HUES48 (cell line): ENCODE measurements around the gene SERINC2.

Experiments used
- H3K27ac ChIP-seq: one replicate; pipeline ENCODE4 v1.7.0; 2013; ENCODE audit warnings: low read depth, low read length, inconsistent platforms
- H3K27me3 ChIP-seq: 2 replicates; pipeline ENCODE4 v1.6.1; 2013; ENCODE audit warnings: mild to moderate bottlenecking, low read length; ENCODE audit not compliant: control insufficient read depth, insufficient read depth
- H3K36me3 ChIP-seq: 2 replicates; pipeline ENCODE4 v1.6.1; 2013; ENCODE audit warnings: low read length; ENCODE audit not compliant: control insufficient read depth, insufficient read depth
- H3K4me1 ChIP-seq: 2 replicates; pipeline ENCODE4 v1.6.1; 2013; ENCODE audit warnings: mild to moderate bottlenecking, low read length; ENCODE audit not compliant: control insufficient read depth, insufficient read depth
- H3K4me3 ChIP-seq: 2 replicates; pipeline ENCODE4 v1.5.1; 2013; ENCODE audit warnings: mild to moderate bottlenecking, low read depth, low read length
- H3K9ac ChIP-seq: 2 replicates; pipeline ENCODE4 v1.6.1; 2013; ENCODE audit warnings: mild to moderate bottlenecking, low read depth, low read length, moderate library complexity
- H3K9me3 ChIP-seq: 2 replicates; pipeline ENCODE4 v1.6.1; 2013; ENCODE audit warnings: low read length; ENCODE audit not compliant: control insufficient read depth, insufficient read depth

The SERINC2 gene

DNA sequence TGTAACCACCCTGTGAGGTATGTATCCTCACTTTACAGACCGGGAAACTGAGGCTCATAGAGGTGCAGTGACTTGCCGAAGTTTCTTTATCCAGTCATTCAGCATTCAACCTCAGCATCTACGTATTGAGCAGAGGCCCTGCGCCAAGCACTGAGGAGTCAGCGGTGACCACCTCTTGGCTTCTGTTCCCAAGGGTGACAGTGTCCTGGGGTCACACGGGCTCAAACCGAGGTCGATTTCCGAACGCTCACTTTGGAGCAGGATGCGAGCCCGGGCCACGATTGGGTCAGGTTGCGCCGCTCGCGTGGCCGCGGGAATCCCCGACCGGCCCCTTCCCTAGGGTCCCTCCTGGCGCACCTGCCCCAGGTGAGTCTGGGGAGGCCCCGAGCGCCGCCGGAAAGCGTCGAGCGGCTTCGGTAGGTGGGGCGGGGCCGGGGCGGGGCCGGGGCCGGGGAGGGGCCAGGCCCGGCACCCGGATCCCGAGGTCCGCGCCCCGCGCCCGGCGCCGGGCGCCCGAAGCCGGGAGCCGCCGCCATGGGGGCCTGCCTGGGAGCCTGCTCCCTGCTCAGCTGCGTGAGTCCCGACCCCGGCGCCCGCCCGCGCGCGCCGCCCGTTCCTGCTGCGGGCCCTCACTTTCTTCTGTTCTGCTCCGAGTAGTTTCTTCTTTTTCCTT lies at the start of gene SERINC2:
TSS of gene SERINC2 (plus strand) at position 482 of the 673 bp plus-strand sequence. CDS start at position 535, 53 bp downstream.
- no peak within 1 kb of the TSS for H3K27ac ChIP-seq
- no peaks in the 10 kb centered on the region for H3K9me3 ChIP-seq
- H3K27me3 ChIP-seq = peaks cover 7% of the 10 kb centered on the region

DNA sequence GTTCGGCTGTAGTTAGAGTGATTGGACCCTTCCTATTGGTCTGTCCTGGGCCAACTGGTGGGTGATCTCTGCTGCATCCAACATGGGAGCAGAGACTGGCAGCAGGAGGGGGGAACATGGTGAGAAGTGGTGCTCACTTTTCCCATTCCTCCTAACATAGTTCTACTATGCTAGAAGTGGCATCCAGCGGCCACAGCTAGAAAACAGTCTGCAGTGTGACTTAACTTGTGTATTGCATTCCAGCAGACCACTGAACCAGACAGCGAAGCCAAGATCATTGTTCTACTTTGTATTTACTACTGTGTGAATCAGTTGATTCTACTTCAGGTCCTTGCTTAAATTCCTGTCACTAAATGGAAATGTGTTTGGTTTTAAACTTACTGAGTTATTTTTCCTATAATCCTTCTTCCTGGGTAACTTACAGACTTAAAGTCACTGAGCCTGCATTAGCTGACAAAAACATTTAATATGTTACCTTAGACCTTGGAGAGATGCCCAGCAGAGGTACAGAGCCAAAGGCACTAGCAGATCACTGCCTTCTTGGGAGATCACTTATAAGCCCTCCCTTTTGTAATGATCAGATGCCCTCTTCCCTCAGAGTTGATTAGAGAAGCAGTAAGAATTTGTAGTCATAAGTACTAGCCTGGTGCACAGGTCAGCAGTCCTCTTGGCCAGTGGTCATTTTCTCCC lies 48.3 kb upstream of the SERINC2 start:
- no peak overlapping the region for H3K4me3 ChIP-seq
- peaks cover 62% of the 10 kb centered on the region for H3K36me3 ChIP-seq

More for the DNA sequence above, at the start of gene SERINC2:
- Histone ChIP-seq H3K36me3 (peaks cover 9% of the 10 kb centered on the region; the same call in 1 of the 2 replicates), H3K9ac (peak within 1 kb of the TSS; percentile 41; the same call in 1 of the 2 replicates), H3K4me1 (peaks cover 12% of the 10 kb centered on the region), H3K4me3 (peak within 1 kb of the TSS; percentile 95)

GRCh38 chr1:31366796-31367195 lies 46.2 kb upstream of the SERINC2 start:
- H3K9me3 ChIP-seq = no peaks in the 10 kb centered on the region
- peaks cover 12% of the 10 kb centered on the region for H3K4me1 ChIP-seq
- peak overlapping the region; percentile 64 for H3K27ac ChIP-seq
- no peak overlapping the region for H3K4me3 ChIP-seq
- peaks cover 57% of the 10 kb centered on the region for H3K36me3 ChIP-seq
- no peaks in the 10 kb centered on the region for H3K27me3 ChIP-seq
- H3K9ac ChIP-seq = no peak overlapping the region

More for the DNA sequence above, 48.3 kb upstream of the SERINC2 start:
- no peaks in the 10 kb centered on the region for H3K27me3 ChIP-seq
- no peaks in the 10 kb centered on the region for H3K9me3 ChIP-seq
- H3K27ac ChIP-seq = no peak overlapping the region
- peaks cover 12% of the 10 kb centered on the region for H3K4me1 ChIP-seq
- H3K9ac ChIP-seq = no peak overlapping the region

DNA sequence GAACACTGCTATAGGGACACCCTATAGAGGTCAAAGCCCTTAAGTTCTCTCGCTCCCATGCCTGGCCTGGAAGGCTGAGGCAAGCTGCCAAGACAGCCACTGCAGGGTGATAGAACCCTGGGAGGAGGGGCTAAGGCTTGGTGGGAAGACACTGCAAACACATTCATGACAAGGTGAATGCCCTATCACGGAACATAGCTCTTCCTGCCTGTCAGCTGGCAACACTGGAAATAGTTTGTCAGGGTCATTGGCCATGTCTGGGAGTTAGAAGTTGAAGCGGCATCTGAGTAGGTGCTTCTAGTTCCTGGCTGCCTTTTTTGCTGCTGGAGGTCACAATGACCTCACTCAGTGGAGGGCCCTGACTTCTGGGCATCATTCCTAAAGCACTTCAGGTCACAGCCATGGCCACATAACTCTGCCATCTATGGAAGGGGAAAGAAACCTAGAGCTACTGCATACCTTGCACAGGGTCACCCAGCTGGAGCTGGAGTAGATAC lies 44.4 kb upstream of the SERINC2 start:
- H3K9ac ChIP-seq = no peak overlapping the region
- H3K4me3 ChIP-seq = no peak overlapping the region
- no peak overlapping the region for H3K27ac ChIP-seq
- peaks cover 26% of the 10 kb centered on the region for H3K4me1 ChIP-seq
- H3K36me3 ChIP-seq = peaks cover 45% of the 10 kb centered on the region
- H3K9me3 ChIP-seq = no peaks in the 10 kb centered on the region
- peaks cover 3% of the 10 kb centered on the region; the same call in 1 of the 2 replicates for H3K27me3 ChIP-seq

DNA sequence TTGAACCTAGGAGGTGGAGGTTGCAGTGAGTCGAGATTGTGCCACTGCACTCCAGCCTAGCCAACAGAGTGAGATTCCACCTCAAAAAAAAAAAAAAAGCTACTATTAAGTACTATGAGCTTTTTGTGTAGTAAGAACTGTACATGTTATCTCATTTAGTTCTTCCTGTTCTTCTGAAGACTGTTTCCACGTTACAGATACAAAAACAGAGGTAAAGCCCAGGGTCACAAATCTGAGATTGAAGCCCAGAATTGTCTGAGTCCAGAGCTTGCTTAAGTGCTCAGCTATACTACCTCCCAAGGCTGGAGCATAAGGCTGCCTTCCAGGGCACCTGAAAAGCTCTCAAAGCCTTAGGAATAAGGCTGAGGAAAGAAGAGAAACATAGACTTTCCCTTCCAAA lies 43.0 kb upstream of the SERINC2 start:
- Histone ChIP-seq H3K4me1 (peaks cover 39% of the 10 kb centered on the region), H3K9me3 (no peaks in the 10 kb centered on the region), H3K4me3 (no peak overlapping the region), H3K27me3 (peaks cover 3% of the 10 kb centered on the region; the same call in 1 of the 2 replicates), H3K36me3 (peaks cover 32% of the 10 kb centered on the region), H3K27ac (no peak overlapping the region), H3K9ac (no peak overlapping the region)

DNA sequence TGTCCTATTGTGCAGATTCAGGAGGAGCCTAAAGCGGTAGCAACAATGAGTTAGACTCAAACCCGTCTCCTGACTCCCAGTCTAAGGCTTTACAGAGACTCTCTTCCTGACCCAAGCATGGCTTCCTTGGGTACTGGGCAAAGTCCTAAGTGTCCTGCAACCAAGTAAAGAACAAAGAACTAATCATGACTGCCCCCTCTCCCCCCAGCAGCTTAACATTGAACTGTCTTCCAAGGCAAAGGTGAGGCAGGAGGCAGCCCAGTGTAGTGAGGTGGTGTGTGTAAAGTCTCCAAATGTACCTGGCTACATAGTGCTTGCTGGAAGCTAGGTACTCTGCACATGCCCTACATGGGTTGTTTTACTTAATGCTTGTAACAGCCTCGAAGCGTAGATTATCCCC lies 42.4 kb upstream of the SERINC2 start:
- no peaks in the 10 kb centered on the region for H3K9me3 ChIP-seq
- no peak overlapping the region for H3K9ac ChIP-seq
- no peak overlapping the region for H3K27ac ChIP-seq
- H3K27me3 ChIP-seq = peaks cover 3% of the 10 kb centered on the region; the same call in 1 of the 2 replicates
- peaks cover 39% of the 10 kb centered on the region for H3K4me1 ChIP-seq
- peaks cover 26% of the 10 kb centered on the region for H3K36me3 ChIP-seq
- no peak overlapping the region for H3K4me3 ChIP-seq

- peaks cover 19% of the 10 kb centered on the region for H3K36me3 ChIP-seq
- H3K9me3 ChIP-seq = no peaks in the 10 kb centered on the region
- H3K27me3 ChIP-seq = peaks cover 3% of the 10 kb centered on the region; the same call in 1 of the 2 replicates
- no peak overlapping the region for H3K9ac ChIP-seq
- peaks cover 40% of the 10 kb centered on the region for H3K4me1 ChIP-seq
- H3K4me3 ChIP-seq = no peak overlapping the region
- no peak overlapping the region for H3K27ac ChIP-seq
Observed at GRCh38 chr1:31371121-31371959, 41.7 kb upstream of the SERINC2 start.

DNA sequence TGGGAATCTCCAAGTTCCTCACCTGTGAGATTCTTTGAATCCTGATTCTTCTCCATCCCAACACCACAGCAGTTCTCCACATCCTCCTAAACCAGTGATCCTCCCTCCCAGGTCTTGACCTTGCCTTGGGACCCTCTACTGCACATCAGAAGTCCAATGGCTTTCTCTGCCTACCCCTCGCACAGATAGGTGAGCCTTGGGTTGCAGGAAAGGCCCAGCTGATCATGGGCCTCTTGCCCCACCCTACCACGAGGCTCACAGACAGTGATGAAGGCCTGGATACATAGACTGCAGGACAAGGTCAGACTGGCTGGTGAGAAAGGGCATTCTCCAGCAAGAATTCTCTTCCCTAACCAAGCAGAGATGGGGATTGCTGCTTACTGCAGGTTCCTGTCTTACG lies 41.0 kb upstream of the SERINC2 start:
- H3K27me3 ChIP-seq = peaks cover 3% of the 10 kb centered on the region; the same call in 1 of the 2 replicates
- peak overlapping the region; percentile 67; the same call in 1 of the 2 replicates for H3K4me3 ChIP-seq
- H3K9me3 ChIP-seq = no peaks in the 10 kb centered on the region
- H3K27ac ChIP-seq = no peak overlapping the region
- peaks cover 16% of the 10 kb centered on the region; the same call in 1 of the 2 replicates for H3K36me3 ChIP-seq
- H3K4me1 ChIP-seq = peaks cover 36% of the 10 kb centered on the region
- H3K9ac ChIP-seq = no peak overlapping the region

GRCh38 chr1:31372751-31373055 lies 40.3 kb upstream of the SERINC2 start:
- H3K27ac ChIP-seq = peak overlapping the region; percentile 95
- peak overlapping the region; percentile 81 for H3K9ac ChIP-seq

DNA sequence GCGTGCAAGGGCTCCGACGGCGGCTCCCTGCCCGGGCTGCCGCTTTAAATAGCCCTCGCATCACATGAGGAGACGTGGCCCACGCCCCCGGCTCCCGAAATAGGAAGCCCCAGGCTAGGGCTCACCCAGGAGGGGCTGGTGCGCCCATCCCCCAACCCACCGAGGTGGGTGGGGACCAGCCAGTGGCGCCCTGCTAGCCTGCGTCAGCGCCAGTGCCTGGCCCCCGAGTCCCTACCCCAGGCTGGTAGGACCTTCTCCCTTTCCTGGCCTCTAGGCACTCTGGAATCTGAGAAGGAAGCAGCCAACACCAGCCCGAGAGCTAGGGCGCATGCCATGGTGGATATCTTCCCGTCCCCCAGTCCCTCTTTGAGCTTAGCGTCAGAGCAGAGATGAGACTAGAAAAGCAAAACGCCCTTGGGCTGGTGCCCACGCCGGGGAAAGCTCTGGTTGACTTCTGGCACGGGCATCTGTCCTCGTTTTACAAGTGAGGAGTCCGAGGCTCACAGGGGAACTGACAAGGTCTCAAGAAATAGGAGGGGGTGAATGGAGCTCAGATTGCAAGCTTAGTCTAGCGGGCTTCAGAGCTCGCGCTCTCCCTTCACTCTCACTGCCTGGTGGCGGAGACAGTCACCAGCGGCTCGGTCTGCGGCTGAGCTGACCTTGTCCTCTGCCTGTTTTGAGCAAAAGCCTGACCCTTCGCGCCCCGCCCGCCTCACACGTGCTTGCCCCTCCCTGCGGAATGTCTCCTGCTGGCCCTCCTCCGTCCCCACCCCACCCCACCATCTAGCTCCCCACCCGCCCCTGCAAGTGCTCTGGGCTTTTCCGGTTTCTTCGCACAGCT lies 39.7 kb upstream of the SERINC2 start, which contains the start of gene FABP3:
TSS of gene FABP3 (minus strand) at position 21 of the 841 bp plus-strand sequence. CDS start 62 bp downstream, outside the sequence.
- no peaks in the 10 kb centered on the region for H3K9me3 ChIP-seq
- peak within 1 kb of the TSS; percentile 67 for H3K4me3 ChIP-seq
- peaks cover 3% of the 10 kb centered on the region; the same call in 1 of the 2 replicates for H3K27me3 ChIP-seq
- peaks cover 36% of the 10 kb centered on the region for H3K4me1 ChIP-seq
- H3K27ac ChIP-seq = peak within 1 kb of the TSS; percentile 95
- H3K36me3 ChIP-seq = peaks cover 4% of the 10 kb centered on the region; the same call in 1 of the 2 replicates
- peak within 1 kb of the TSS; percentile 81 for H3K9ac ChIP-seq

More at GRCh38 chr1:31372751-31373055, 40.3 kb upstream of the SERINC2 start:
- peaks cover 36% of the 10 kb centered on the region for H3K4me1 ChIP-seq
- peaks cover 3% of the 10 kb centered on the region; the same call in 1 of the 2 replicates for H3K27me3 ChIP-seq
- no peaks in the 10 kb centered on the region for H3K9me3 ChIP-seq
- H3K4me3 ChIP-seq = peak overlapping the region; percentile 67
- peaks cover 10% of the 10 kb centered on the region; the same call in 1 of the 2 replicates for H3K36me3 ChIP-seq
